Measurements from ENCODE around the gene SLC43A1. TPM values are rescaled to one million over a fixed set of nuclear protein-coding genes. Genes with fewer than 3 reads are reported as not detected.

The SLC43A1 gene
- total RNA-seq, 2 donors from 2014 or later = 8.7 to 19.0 TPM

DNA sequence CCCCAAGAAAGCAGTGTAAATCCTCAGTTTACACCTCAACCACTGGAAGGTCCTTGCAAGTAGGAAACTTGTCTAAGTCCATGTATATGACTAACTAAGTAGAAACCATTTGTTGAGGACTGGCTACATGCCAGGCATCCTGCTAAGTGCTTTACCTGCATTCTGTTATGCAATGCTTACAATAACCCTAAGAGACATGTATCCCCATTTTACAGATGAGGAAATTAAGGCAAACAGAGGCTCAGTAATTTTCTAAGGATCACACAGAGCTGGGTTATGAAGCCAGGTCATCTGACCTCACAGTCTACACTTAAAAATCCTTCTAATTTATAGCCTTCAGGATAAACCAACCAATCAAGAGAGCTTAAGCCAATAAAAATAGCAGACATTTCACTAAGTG, 13.5 kb upstream of the SLC43A1 start:
- H3K36me3 ChIP-seq = no peaks in the 10 kb centered on the region
- TF ChIP-seq, protein P1, sequence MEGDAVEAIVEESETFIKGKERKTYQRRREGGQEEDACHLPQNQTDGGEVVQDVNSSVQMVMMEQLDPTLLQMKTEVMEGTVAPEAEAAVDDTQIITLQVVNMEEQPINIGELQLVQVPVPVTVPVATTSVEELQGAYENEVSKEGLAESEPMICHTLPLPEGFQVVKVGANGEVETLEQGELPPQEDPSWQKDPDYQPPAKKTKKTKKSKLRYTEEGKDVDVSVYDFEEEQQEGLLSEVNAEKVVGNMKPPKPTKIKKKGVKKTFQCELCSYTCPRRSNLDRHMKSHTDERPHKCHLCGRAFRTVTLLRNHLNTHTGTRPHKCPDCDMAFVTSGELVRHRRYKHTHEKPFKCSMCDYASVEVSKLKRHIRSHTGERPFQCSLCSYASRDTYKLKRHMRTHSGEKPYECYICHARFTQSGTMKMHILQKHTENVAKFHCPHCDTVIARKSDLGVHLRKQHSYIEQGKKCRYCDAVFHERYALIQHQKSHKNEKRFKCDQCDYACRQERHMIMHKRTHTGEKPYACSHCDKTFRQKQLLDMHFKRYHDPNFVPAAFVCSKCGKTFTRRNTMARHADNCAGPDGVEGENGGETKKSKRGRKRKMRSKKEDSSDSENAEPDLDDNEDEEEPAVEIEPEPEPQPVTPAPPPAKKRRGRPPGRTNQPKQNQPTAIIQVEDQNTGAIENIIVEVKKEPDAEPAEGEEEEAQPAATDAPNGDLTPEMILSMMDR (IDR thresholded peaks at IDR 0.05) = no peak
- no peak overlapping the region for H3K4me3 ChIP-seq
- H3K27ac ChIP-seq = no peak overlapping the region
- H3K9me3 ChIP-seq = no peaks in the 10 kb centered on the region
- H3K27me3 ChIP-seq = no peaks in the 10 kb centered on the region
- H3K9ac ChIP-seq (ENCODE audit: low read depth in 2 of 2, low read length in 2 of 2) = no peak overlapping the region
- peaks cover 8% of the 10 kb centered on the region for H3K4me1 ChIP-seq
- intact Hi-C loops (cut with DNase I) = loop anchor here (5.0 kb wide), 1 partner anchor 72 kb away; no protein-coding TSS in a partner anchor
- DNase-seq = no peak

DNA sequence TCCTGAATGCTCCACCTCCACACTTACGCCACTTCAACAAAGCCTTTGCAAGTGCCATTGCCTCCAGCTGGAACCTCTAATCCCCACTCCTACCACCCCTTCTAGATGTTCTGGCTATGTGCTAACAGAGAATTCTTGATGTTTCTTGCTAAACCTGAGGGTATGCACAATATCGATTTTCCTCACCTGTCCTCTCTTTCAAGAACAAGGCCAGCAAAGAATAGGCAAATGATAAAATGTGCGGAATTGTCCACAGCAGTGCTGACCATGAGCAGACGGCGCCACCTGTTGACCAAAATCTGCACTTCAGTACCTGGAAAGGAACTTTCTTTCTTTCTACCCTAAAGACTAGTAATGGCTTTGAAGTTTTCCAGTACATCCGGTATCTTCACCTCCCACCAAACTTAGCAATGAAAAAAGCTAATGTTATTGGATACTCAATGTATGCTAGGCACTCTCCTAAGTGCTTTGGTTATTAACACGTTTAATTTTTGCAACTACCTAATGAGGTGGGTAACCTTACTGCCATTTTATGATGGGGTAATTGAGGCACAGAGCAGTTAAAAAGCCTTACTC, 11.6 kb upstream of the SLC43A1 start:
- no peak overlapping the region for H3K27ac ChIP-seq
- intact Hi-C loops (cut with DNase I) = loop anchor here (2.0 to 5.0 kb wide), 2 partner anchors 32 to 70 kb away; no protein-coding TSS in a partner anchor
- H3K4me3 ChIP-seq = no peak overlapping the region
- DNase-seq = peak; percentile 82
- H3K9me3 ChIP-seq = no peaks in the 10 kb centered on the region
- peaks cover 8% of the 10 kb centered on the region for H3K4me1 ChIP-seq
- no peak overlapping the region for H3K9ac ChIP-seq (ENCODE audit: low read depth in 2 of 2, low read length in 2 of 2)
- TF ChIP-seq, protein P1 (IDR thresholded peaks at IDR 0.05) = peak; percentile 87
- H3K36me3 ChIP-seq = no peaks in the 10 kb centered on the region
- H3K27me3 ChIP-seq = no peaks in the 10 kb centered on the region

DNA sequence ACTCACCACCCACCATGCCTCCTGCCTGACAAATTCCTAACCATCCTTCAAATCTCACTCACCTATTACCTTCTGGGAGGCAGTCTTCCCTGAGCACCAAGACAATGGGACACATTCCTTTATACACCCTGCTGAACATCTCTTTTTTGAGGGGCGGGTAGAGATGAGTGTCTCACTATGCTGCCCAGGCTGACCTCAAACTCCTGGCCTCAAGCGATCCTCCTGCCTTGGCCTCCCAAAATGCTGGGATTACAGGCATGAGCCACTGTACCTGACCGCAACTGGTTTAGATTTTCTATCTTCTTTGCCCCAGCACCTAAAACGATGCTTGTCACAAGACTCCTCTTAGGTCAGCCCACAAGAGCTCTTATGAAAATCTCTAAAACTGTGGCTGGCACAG, 7.9 kb upstream of the SLC43A1 start:
- intact Hi-C loops (cut with DNase I) = no loop called here
- Histone ChIP-seq H3K4me3 (no peak overlapping the region), H3K27me3 (no peaks in the 10 kb centered on the region), H3K4me1 (no peaks in the 10 kb centered on the region), H3K9ac (ENCODE audit: low read depth in 2 of 2, low read length in 2 of 2) (no peak overlapping the region), H3K27ac (no peak overlapping the region), H3K9me3 (no peaks in the 10 kb centered on the region), H3K36me3 (no peaks in the 10 kb centered on the region)
- TF ChIP-seq, protein P1 (IDR thresholded peaks at IDR 0.05) = no peak
- no peak for DNase-seq

DNA sequence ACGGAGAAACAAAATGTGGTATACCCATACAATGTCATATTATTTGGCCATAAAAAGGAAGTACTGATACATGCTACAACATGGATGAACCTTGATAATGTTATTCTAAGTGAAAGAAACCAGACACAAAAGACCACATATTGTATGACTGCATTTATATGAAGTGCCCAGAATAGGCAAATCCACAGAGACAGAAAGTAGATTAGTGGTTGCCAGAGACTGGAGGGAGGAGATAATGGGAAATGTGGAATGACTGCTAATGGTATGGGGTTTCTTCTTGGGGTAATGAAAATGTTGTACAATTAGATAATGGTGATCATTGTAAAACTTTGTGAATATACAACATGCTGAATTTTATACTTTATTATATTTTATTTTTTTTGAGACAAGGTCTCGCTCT, 5.6 kb upstream of the SLC43A1 start:
- no peak overlapping the region for H3K27ac ChIP-seq
- TF ChIP-seq, protein P1 (IDR thresholded peaks at IDR 0.05) = no peak
- no peaks in the 10 kb centered on the region for H3K4me1 ChIP-seq
- H3K4me3 ChIP-seq = no peak overlapping the region
- no peaks in the 10 kb centered on the region for H3K27me3 ChIP-seq
- intact Hi-C loops (cut with DNase I) = no loop called here
- H3K9me3 ChIP-seq = no peaks in the 10 kb centered on the region
- DNase-seq = no peak
- no peaks in the 10 kb centered on the region for H3K36me3 ChIP-seq
- no peak overlapping the region for H3K9ac ChIP-seq (ENCODE audit: low read depth in 2 of 2, low read length in 2 of 2)

DNA sequence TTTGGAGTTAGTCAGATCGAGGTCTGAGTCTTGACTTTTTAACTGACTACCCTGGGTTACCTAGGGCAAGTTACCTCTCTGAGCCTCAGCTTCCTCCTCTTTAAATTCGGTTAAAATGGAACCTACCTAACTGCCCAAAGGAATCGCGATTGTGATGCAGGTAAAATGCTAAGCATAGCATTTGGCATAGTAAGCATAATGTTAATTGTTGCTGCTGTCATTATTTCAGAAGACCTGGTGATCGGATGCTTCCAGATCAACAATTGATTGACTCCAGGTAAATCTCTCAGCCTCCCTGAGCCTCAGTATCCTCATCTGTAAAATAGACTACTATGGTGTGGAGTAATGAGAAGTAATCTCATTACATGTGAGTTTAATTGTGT, 550 bp upstream of the SLC43A1 start:
- no peaks in the 10 kb centered on the region for H3K9me3 ChIP-seq
- H3K36me3 ChIP-seq = no peaks in the 10 kb centered on the region
- TF ChIP-seq, protein P1 (IDR thresholded peaks at IDR 0.05) = no peak
- DNase-seq = no peak
- intact Hi-C loops (cut with DNase I) = no loop called here
- peak overlapping the region; percentile 79 for H3K4me3 ChIP-seq
- no peaks in the 10 kb centered on the region for H3K27me3 ChIP-seq
- peaks cover 4% of the 10 kb centered on the region for H3K4me1 ChIP-seq
- H3K9ac ChIP-seq (ENCODE audit: low read depth in 2 of 2, low read length in 2 of 2) = peak overlapping the region; percentile 52 to 81
- H3K27ac ChIP-seq = no peak overlapping the region
